ENCODE results near the gene RFPL4A.

GRCh38 chr19:55781112-55781511 lies 22.2 kb downstream of the RFPL4A start:
- TF ChIP-seq CTCF (IDR thresholded peaks at IDR 0.05) (no peak), POLR2A (IDR thresholded peaks at IDR 0.05) (no peak), EP300 (IDR thresholded peaks at IDR 0.05) (no peak)
